ENCODE measurements around the gene MASP1.

DNA sequence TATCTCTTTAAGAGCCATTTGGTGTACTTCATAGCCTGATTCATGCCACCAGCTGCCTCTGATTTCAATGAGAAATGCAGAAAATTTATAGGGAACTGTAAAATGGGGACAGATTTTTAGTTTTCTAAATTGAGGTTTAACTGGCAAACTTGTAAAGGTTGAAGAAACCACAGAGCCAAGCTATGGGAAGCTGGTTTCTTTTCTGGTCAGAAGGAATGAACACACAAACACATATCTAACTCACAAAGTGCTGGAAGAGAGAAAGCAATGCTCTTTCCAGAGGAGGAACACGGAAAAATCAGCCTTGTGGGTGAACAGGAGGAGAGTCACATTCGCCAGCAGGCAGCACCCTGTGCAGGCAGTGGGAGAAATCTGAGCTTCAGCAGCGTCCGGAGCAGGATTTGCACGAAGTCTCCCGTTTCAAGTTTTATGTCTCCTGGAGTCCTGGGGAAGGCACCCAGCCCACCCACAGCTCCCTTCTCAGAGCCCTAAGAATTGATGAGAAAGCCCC lies 481 bp downstream of the MASP1 start:
- no peak for TF ChIP-seq JUNB (IDR thresholded peaks at IDR 0.05; ENCODE audit: unreplicated experiment)
- TF ChIP-seq, protein P1, sequence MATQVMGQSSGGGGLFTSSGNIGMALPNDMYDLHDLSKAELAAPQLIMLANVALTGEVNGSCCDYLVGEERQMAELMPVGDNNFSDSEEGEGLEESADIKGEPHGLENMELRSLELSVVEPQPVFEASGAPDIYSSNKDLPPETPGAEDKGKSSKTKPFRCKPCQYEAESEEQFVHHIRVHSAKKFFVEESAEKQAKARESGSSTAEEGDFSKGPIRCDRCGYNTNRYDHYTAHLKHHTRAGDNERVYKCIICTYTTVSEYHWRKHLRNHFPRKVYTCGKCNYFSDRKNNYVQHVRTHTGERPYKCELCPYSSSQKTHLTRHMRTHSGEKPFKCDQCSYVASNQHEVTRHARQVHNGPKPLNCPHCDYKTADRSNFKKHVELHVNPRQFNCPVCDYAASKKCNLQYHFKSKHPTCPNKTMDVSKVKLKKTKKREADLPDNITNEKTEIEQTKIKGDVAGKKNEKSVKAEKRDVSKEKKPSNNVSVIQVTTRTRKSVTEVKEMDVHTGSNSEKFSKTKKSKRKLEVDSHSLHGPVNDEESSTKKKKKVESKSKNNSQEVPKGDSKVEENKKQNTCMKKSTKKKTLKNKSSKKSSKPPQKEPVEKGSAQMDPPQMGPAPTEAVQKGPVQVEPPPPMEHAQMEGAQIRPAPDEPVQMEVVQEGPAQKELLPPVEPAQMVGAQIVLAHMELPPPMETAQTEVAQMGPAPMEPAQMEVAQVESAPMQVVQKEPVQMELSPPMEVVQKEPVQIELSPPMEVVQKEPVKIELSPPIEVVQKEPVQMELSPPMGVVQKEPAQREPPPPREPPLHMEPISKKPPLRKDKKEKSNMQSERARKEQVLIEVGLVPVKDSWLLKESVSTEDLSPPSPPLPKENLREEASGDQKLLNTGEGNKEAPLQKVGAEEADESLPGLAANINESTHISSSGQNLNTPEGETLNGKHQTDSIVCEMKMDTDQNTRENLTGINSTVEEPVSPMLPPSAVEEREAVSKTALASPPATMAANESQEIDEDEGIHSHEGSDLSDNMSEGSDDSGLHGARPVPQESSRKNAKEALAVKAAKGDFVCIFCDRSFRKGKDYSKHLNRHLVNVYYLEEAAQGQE (IDR thresholded peaks at IDR 0.05; ENCODE audit: unreplicated experiment), result no peak
- TF ChIP-seq, protein P2, sequence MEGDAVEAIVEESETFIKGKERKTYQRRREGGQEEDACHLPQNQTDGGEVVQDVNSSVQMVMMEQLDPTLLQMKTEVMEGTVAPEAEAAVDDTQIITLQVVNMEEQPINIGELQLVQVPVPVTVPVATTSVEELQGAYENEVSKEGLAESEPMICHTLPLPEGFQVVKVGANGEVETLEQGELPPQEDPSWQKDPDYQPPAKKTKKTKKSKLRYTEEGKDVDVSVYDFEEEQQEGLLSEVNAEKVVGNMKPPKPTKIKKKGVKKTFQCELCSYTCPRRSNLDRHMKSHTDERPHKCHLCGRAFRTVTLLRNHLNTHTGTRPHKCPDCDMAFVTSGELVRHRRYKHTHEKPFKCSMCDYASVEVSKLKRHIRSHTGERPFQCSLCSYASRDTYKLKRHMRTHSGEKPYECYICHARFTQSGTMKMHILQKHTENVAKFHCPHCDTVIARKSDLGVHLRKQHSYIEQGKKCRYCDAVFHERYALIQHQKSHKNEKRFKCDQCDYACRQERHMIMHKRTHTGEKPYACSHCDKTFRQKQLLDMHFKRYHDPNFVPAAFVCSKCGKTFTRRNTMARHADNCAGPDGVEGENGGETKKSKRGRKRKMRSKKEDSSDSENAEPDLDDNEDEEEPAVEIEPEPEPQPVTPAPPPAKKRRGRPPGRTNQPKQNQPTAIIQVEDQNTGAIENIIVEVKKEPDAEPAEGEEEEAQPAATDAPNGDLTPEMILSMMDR (conservative IDR thresholded peaks at IDR 0.05; ENCODE audit: low read depth in 2 of 2), result no peak
- TF ChIP-seq EZH2 (IDR thresholded peaks at IDR 0.05; ENCODE audit: low read depth, unreplicated experiment), result no peak
- no peak for TF ChIP-seq EZH2phosphoT487 (IDR thresholded peaks at IDR 0.05; ENCODE audit: unreplicated experiment)
- TF ChIP-seq POLR2AphosphoS5 (IDR thresholded peaks at IDR 0.05; ENCODE audit: low read depth), result no peak
- TF ChIP-seq, protein P3, sequence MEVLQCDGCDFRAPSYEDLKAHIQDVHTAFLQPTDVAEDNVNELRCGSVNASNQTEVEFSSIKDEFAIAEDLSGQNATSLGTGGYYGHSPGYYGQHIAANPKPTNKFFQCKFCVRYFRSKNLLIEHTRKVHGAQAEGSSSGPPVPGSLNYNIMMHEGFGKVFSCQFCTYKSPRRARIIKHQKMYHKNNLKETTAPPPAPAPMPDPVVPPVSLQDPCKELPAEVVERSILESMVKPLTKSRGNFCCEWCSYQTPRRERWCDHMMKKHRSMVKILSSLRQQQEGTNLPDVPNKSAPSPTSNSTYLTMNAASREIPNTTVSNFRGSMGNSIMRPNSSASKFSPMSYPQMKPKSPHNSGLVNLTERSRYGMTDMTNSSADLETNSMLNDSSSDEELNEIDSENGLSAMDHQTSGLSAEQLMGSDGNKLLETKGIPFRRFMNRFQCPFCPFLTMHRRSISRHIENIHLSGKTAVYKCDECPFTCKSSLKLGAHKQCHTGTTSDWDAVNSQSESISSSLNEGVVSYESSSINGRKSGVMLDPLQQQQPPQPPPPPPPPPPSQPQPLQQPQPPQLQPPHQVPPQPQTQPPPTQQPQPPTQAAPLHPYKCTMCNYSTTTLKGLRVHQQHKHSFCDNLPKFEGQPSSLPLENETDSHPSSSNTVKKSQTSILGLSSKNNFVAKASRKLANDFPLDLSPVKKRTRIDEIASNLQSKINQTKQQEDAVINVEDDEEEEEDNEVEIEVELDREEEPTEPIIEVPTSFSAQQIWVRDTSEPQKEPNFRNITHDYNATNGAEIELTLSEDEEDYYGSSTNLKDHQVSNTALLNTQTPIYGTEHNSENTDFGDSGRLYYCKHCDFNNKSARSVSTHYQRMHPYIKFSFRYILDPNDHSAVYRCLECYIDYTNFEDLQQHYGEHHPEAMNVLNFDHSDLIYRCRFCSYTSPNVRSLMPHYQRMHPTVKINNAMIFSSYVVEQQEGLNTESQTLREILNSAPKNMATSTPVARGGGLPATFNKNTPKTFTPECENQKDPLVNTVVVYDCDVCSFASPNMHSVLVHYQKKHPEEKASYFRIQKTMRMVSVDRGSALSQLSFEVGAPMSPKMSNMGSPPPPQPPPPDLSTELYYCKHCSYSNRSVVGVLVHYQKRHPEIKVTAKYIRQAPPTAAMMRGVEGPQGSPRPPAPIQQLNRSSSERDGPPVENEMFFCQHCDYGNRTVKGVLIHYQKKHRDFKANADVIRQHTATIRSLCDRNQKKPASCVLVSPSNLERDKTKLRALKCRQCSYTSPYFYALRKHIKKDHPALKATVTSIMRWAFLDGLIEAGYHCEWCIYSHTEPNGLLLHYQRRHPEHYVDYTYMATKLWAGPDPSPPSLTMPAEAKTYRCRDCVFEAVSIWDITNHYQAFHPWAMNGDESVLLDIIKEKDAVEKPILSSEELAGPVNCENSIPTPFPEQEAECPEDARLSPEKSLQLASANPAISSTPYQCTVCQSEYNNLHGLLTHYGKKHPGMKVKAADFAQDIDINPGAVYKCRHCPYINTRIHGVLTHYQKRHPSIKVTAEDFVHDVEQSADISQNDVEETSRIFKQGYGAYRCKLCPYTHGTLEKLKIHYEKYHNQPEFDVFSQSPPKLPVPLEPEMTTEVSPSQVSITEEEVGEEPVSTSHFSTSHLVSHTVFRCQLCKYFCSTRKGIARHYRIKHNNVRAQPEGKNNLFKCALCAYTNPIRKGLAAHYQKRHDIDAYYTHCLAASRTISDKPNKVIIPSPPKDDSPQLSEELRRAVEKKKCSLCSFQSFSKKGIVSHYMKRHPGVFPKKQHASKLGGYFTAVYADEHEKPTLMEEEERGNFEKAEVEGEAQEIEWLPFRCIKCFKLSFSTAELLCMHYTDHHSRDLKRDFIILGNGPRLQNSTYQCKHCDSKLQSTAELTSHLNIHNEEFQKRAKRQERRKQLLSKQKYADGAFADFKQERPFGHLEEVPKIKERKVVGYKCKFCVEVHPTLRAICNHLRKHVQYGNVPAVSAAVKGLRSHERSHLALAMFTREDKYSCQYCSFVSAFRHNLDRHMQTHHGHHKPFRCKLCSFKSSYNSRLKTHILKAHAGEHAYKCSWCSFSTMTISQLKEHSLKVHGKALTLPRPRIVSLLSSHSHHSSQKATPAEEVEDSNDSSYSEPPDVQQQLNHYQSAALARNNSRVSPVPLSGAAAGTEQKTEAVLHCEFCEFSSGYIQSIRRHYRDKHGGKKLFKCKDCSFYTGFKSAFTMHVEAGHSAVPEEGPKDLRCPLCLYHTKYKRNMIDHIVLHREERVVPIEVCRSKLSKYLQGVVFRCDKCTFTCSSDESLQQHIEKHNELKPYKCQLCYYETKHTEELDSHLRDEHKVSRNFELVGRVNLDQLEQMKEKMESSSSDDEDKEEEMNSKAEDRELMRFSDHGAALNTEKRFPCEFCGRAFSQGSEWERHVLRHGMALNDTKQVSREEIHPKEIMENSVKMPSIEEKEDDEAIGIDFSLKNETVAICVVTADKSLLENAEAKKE (CRISPR knock-in tag; IDR thresholded peaks at IDR 0.05), result no peak
- no peak for TF ChIP-seq ZNF114 (CRISPR knock-in tag; IDR thresholded peaks at IDR 0.05)
- no peak for TF ChIP-seq NANOG (IDR thresholded peaks at IDR 0.05; ENCODE audit: borderline replicate concordance)
- no peak for TF ChIP-seq CREB1 (CRISPR knock-in tag; IDR thresholded peaks at IDR 0.05; ENCODE audit: low read depth)
- no peak for TF ChIP-seq STAT1 (IDR thresholded peaks at IDR 0.05; ENCODE audit: unreplicated experiment)
